Sigmoid colon (tissue), 4 donors: Measurements from ENCODE around the gene DYNLRB2.

Experiments used
- EP300 ChIP-seq, 4 donors: sonication (generic); formaldehyde crosslinking; IDR thresholded peaks; one replicate each; pipeline ENCODE4 v1.6.1; 2017; ENCODE audit warnings: antibody characterized with exemption in 4 of 4
- POLR2A ChIP-seq, 2 donors: fragments of 450-650 bp; IDR thresholded peaks; one replicate each; pipeline ENCODE4 v1.6.1; 2016; ENCODE audit warnings: antibody characterized with exemption in 2 of 2, mild to moderate bottlenecking in 2 of 2, moderate library complexity in 2 of 2
- POLR2AphosphoS5 ChIP-seq, 4 donors: sonication (generic); formaldehyde crosslinking; IDR thresholded peaks; one replicate each; pipeline ENCODE4 v1.6.1; 2017; ENCODE audit warnings: antibody characterized with exemption in 4 of 4
- TF ChIP-seq, protein P1 (sequence below), 4 experiments: fragments of 450-650 bp in 3 of 4; fragments of 200-600 bp in 1 of 4; IDR thresholded peaks; one replicate each; pipeline ENCODE4 v1.5.1; 2016 to 2019; ENCODE audit warnings: antibody characterized with exemption in 4 of 4, mild to moderate bottlenecking in 3 of 4, moderate library complexity in 2 of 4

DNA sequence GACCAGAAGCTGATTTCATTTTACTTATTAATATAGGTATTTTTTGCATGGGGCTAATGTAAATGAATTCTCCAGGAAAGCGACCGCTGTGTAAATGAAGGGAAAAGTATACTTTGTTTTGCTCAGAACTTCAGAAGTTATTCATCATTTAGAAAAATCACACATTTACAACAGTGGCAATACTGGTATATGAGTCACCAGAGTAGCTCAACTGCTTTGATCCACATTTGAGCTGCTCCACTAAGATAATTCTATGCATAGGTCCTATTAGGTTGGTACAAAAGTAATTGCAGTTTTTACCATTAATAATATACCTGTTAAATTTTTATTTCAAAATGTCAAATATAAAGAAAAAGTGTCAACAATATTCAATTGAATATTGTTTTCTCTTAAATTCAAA, 22.9 kb upstream of the DYNLRB2 start:
- TF ChIP-seq POLR2AphosphoS5 (IDR thresholded peaks at IDR 0.05) (no peak), POLR2A (IDR thresholded peaks at IDR 0.05) (no peak), EP300 (IDR thresholded peaks at IDR 0.05) (no peak)
- TF ChIP-seq, protein P1, sequence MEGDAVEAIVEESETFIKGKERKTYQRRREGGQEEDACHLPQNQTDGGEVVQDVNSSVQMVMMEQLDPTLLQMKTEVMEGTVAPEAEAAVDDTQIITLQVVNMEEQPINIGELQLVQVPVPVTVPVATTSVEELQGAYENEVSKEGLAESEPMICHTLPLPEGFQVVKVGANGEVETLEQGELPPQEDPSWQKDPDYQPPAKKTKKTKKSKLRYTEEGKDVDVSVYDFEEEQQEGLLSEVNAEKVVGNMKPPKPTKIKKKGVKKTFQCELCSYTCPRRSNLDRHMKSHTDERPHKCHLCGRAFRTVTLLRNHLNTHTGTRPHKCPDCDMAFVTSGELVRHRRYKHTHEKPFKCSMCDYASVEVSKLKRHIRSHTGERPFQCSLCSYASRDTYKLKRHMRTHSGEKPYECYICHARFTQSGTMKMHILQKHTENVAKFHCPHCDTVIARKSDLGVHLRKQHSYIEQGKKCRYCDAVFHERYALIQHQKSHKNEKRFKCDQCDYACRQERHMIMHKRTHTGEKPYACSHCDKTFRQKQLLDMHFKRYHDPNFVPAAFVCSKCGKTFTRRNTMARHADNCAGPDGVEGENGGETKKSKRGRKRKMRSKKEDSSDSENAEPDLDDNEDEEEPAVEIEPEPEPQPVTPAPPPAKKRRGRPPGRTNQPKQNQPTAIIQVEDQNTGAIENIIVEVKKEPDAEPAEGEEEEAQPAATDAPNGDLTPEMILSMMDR (IDR thresholded peaks at IDR 0.05): no peak
